GM19372 (cell line): ENCODE measurements around the gene GGT5.
"Not testable (repeated sequence)": the region's sequence is repeated elsewhere in the genome, so short reads cannot be mapped to it uniquely, and the experiment has no call there.

Source experiments
- ATAC-seq: cut with Tn5 transposase; IDR thresholded peaks from one replicate; pipeline ENCODE4 v1.9.1; 2021; ENCODE audit warnings: mild to moderate bottlenecking, low read depth, moderate library complexity; ENCODE audit not compliant: unreplicated experiment

Gene GGT5

DNA sequence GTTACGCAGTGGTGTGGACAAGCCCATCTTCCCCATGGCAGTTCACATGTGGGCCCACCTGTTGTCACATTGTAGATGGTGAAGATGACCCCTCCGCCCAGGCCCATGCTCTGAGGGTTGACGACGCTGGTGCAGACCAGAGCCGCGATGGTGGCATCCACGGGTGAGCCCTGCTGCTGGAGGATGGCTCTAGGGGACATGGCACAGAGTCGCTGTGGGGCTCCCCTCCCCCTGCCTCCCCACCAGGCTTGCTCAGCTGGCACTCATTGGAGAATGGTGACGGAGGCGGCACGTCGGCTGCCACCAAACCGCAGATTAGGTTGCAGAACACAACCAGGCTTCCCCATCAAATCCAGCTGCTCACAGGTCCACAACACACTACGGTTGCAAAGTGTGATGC lies 11.1 kb downstream of the GGT5 start:
- no peak for ATAC-seq

DNA sequence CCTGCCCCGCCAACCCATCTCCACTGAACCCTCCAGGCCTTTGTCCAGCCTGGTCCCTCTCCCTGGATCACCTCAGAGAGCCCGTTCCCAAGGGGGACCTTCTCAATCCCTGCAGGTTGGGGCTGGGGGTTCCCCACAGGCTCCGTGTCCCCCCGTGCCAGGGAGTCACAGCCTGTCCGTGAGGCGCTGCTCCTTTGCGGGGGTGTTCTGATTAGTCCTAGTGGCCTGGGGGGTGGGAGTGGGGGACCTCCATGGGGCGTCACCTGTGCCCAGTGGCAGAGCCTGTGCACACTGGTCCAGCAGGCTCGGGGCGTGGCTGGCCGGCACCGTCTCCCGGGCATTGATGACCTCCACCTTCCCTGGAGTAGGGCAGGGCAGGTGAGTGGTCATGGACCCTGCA lies 11.6 kb downstream of the GGT5 start:
- no peak for ATAC-seq

DNA sequence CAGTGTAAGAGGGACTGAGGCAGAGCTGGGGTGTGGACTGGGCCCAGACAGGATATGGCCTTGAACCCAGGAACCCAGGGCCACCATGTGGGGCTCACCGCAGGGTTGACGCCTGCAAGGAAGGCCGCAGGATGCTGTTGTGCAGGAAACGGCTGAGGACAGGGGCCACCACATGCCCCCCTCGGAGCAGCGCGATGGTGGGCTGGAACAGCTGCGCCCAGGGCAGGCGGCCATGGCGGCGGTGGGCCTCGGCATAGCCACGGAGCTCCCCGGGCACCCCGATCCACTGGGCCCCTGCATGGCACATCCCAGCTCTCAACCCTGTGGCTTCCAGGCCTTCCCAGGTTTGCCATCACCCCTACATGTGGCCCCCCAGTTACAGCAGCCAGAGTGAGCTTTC lies 12.2 kb downstream of the GGT5 start:
- ATAC-seq: no peak

DNA sequence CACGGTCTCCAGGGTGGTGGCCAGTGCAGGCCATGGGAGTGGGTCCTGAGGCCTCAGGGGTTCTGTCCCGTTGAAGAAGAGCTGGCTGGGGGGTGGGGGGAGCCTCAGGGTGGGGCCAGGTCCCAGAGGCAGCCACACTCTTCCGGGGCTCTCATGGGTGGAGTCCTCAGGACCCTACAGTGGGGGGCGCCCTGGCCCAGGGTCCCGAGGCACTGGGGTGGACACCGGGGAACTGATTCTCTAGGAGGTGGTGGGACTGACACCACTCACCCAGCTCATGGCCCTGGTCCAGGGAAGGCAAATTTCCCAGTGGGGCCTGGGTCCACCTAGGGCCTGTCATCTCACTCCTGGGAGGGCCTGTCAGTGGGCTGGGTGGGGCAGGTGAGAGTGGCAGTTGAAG lies 12.8 kb downstream of the GGT5 start:
- ATAC-seq: no peak

DNA sequence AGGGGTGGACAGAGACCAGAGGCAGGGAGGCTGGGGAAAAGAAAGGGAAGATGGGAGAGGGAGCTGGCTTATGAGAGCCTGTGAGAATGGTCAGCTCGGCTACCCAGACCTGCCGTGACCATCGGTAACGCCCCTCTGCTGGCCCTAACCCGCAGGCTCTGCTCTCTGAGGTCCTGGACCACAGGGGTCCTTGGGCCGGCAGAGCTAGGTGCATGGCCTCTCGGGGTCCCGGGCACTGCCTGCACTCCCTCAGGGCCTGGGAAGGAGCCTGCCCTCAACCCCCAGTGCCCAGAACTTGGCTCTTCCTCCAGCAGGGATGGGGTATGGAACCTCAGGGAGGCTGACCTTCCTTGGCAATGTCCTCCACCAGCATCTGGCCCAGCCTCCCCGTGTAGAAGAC lies 13.2 kb downstream of the GGT5 start:
- ATAC-seq: no peak

DNA sequence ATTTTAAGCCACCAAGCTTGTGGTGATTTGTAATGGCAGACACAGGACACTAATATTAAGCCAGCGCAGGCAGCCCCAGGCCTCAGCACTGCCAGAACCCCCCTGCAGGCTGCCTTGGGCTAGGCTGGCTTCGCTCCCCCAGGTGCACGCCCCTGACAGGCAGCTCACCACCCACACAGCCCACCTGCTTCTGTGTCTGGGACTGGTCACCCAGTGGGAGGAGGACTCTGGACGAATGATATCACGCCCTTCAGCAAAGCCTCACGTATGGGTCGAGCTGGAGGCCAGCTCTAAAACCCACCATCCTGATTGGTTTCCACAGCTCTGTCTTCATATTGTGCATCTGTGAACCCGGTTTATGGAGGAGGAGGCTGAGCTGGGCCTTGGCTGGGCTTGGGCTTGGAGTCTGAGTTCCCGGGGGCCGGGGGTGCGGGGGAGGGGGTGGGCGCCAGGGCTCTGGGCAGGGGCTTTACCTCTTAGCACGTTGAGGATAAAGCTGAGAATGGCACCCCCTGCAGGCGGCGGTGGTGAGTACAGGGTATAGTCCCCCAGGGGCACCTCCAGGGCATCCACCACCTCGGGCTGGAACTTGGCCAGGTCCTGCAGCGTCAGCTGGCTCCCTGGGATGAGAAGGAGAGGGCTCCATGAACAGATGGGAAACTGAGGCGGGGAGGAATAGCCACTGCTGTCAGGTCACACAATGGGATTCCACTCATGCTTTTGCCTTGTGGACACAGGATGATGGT lies 13.8 kb downstream of the GGT5 start:
- ATAC-seq: no peak

DNA sequence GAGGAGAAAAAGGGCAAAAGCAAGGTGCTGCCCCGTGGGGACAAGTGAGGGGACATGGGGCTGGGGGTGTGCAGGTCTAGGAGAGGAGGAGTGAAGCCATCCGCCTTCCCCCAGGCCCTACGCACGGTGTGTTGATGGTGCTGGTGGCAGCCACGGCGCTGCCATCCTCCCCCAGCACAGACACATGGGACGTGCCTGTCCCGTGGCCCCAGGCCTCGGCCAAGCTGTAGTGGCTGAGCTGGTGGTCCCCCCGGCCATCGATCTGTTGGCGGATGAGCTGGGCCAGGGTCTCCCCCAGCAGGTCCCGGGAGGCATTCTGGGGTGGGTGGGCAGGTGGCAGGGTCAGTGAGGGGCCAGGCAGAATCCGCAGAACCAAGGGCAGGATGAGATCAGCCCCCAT lies 18.9 kb downstream of the GGT5 start:
- no peak for ATAC-seq

DNA sequence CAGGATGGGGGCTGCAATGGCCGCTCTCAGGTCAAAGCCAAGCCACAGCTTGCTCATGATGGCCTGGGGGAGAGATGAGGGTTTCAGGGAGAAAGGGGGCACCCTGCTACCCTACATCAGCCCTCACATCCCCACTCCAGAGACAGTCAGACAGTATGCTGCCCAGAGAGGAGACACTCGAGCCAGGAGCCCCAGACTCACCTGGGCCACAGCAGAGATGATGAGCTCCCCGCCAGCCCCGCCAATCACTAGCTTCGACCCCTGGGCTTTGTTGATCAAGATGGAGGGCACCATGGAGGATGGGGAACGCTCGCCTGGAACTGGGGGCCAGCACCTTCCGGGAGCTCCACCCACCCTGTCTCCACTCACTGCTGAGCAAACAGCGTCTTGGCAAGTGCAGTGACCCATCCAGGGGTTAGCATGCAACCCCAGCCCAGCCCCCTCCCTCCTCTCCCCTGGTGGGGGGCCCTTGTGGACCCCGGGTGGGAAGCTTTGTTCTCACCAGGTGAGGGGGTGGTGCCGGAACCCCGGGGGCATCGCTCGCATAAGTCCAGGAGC lies 19.8 kb downstream of the GGT5 start:
- no peak for ATAC-seq

DNA sequence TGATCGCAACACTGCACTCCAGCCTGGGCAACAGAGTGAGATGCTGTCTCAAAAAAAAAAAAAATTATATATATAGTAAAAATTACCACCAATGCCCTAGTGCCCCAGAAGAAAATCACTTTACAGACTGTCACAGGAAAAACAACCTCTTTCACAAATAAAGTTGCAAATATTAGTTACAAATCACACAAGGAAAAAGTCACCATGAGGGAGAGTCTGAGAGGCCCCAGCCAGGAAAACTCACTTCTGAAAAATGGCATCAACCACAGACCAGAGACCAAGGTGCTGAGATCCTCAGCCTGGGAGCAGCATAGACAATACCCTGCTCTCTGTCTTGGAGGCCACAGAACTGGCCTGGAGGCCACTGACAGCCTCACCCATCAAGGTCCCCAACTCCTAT lies 20.4 kb downstream of the GGT5 start:
- ATAC-seq: no peak

DNA sequence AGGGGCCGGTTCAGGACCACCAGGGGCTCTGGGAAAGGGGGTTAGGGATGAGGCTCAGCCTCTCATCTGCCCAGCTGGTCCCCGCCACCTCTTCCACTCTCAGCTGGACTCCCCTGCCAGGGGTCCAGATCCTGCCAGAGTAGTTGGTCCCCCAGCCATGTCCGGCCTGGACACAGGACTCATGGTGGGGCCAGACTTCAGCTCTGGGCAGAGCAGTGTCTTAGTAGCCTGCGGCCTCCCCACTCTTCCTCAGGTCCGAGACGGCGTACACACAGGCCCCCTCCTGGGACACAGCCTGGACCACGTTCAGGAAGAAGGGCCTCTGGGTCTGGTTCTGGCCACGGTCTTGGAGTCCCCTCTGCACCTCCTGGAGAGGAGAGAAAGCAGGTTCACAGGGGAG lies 25.1 kb downstream of the GGT5 start:
- no peak for ATAC-seq

DNA sequence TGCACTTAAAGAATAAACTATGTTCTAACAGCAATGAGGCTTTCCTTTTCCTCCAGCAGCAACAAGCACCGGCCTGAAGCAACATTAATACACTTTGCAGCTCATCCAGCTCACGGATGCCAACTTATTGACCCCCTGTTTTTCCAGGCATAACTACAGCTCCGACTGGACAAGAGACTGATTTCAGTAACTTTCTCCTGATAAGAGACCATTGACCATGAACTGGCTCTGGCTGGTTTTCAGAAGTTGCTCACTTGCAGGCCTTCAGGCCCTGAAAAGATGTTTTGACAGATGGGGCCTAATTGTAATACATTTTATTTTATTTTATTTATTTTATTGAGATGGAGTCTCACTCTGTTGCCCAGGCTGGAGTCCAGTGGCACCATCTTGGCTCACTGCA lies 27.5 kb downstream of the GGT5 start:
- no peak for ATAC-seq

DNA sequence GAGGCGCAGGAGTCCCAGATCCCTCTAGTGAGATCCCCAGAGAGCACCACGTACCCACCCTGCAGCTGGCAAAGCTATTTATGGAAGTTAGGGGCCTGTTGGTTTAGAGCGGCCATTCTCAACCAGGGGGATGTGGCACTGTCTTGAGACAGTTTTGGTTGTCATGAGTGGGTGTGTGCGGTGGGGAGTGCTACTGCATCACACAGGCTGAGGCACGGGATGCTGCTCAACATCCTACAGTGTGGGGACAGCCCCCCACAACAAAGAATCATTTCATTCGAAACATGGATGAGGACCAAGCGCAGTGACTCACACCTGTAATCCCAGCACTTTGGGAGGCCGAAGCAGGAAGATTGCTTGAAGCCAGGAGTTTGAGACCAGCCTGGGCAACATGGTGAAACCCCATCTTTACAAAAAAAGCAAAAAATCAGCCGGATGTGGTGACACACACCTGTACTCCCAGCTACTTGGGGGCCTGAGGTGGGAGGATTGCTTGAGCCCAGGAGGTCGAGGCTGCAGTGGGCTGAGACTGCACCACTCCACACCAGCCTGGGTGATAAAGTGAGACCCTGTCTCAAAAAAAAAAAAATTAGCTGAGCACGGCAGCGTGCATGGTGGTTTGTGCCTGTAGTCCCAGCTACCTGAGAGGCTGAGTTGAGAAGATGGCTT lies 28.2 kb downstream of the GGT5 start:
- no peak for ATAC-seq

DNA sequence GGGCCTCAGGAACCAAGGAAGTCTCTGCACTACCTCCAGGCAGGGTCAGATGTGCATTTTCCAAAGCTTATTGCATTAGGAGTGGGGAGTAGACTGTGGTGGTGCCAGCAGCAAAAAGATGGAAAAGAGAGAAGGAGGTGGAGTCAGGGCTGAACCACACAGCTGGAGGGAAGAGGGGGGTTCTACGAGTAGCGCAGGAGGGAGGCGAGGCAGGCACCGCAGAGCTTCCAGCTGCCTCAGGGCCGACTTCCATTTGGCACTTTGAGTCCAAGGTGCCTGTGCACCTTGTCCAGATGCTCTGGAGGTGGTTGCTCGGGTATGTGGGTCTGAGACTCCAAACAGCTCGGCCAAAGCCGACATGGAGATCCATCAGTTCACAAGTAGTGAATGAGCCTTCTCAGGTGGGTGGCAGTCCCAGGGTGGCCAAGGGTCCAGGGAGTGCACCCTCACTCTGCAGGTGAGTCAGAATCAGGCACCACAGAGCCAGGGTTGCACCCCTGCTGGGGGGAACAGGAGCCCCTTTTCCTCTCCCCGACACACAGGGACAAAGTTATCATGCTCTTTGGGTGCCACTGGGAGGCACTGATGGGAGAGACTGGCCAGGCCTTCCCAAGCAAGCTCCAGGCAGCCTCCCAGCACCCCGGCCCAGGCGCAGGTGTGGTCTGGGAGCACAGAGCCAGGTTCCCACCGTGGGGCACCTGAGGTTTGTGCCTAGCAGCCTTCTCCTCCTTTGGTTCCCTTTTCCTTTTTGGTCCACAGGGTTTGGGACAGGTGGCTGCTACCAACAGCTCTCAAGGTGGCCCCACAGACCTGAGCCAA lies 30.2 kb downstream of the GGT5 start:
- ATAC-seq: no peak

DNA sequence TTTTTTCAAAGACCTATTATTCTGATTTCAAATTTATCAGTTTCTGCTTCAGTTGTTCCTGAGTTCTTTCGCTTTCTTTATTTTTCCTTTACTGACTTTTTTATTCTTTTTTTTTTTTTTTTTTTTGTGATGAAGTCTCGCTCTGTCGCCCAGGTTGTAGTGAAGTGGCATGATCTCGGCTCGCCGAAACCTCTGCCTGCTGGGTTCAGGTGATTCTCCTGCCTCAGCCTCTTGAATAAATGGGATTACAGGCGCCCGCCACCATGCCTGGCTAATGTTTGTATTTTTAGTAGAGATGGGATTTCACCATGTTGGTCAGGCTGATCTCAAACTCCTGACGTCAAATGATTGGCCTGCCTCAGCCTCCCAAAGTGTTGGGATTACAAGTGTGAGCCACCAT lies 31.8 kb downstream of the GGT5 start:
- ATAC-seq: not testable (repeated sequence)

DNA sequence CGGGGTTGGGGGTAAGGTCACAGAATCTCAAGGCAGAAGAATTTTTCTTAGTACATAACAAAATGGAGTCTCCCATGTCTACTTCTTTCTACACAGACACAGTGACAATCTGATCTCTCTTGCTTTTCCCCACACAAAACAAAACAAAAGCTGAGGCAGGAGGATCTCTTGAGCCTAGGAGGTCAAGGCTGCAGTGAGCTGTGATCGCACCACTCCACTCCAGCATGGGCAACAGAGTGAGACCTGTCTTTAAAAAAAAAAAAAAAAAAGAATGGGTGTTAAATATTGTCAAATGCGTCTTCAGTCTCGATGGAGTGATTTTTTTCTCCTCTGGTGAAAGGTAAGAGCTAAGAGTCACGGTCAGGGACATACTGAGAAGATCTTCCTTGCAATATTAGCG lies 33.2 kb downstream of the GGT5 start:
- not testable (repeated sequence) for ATAC-seq

DNA sequence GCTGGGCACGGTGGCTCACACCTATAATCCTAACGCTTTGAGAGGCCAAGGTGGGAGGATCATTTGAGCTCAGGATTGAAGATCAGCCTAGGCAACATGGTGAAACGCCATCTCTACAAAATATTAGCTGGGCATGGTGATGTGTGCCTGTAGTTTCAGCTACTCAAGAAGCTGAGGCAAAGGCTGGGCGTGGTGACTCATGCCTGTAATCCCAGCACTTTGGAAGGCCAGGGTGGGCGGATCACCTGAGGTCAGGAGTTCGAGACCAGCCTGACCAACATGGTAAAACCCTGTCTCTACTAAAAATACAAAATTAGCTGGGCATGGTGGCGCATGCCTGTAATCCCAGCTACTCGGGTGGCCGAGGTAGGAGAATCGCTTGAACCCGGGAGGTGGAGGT lies 34.5 kb downstream of the GGT5 start:
- not testable (repeated sequence) for ATAC-seq

DNA sequence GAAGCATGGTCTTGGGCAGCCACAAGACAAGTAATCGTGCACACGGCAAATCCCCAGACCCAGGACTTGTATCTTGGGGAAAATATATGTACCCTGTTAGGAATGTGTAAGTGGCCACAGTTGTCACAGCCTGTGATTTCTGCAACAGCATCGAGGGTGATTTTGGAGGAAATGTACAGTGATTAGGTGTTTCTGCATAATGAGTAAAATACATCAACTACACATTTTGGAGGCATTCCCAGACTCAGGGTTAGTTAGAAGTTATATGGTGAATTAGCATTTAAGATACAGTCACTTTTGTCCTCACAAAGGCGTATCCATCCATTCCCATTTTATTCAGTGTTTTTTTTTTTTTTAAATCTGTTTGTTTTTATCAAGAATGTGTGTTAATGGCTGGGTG lies 35.2 kb downstream of the GGT5 start:
- ATAC-seq: no peak

DNA sequence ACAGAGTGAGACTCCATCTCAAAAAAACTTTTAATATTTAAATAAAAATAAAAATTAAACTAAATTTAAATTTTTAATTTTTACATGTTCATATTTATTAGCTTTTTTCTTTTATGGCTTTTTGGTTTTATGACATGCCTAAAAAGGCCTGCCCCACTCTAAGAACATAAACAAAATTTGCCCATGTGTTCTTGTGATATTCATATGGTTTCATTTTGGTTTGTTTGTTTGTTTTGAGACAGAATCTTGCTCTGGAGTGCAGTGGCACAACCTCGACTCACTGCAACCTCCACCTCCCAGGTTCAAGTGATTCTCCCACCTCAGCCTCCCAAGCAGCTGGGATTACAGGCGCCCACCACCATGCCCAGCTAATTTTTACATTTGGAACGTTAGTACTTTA lies 35.9 kb downstream of the GGT5 start:
- no peak for ATAC-seq

DNA sequence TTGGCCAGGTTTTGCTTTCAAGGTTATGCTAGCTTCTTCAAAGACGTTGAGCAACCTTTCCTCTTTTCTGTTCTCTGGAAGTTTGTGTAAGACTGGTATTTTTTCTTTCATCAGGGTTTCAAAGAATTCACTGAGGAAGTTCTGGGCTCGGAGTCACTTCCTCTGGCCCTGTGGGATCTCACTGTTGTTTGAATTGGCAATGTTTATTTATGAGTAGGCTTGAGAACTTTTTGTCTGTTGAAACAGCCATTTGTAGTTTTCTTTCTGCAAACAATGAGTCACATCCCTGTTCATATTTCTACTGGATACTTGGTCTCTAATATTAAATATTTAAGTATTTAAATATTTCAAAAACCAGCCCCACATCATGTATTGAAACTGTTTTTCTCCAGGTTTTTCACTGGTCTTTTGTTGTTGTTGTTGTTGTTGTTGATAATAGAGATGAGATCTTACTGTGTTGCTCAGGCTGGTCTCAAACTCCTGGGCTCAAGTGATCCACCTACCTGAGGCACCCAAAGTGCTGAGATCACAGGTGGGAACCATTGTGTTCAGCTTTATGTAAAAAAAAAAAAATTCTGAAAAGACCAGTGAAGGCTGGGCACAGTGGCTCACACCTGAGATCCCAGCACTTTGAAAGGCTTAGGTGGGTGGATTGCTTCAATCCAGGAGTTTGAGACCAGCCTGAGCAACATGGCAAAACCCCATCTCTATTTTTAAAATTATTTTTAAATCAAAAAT lies 36.7 kb downstream of the GGT5 start:
- no peak for ATAC-seq

DNA sequence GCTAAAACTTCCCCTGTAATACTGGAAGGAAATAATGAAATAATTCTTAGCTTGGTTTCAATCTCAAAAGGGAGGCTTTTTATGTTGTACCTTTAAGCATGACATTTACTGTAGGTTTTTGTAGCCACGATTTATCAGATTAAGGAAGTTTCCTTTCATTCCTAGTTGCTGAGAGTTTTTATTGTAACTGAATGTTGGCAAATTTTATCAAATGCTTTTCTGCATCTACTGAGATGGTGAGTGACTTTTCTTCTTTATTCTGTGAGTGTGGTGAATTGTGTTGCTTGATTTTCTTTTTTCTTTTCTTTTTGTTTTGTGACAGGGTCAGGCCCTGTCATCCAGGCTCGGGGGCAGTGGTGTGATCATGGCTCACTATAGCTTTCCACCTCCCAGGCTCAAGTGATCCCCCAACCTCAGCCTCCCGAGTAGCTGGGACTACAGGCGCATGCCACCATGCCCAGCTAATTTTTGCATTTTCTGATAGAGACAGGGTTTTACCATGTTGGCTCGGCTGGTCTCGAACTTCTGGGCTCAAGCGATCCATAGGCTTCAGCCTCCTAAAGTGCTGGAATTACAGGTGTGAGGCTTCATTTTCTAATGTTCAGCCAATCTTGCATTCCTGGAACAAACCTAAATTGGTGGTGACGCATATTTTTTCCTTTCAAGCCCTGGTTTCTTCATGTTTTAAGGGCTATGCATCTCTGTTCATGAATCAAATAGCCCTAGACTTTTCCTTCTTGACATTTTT lies 37.4 kb downstream of the GGT5 start:
- no peak for ATAC-seq
